Upper lobe of left lung (tissue), 4 donors: ENCODE measurements around the gene RAPGEFL1.

ENCODE experiments used
- POLR2A ChIP-seq, 4 donors: fragments of 450-650 bp; IDR thresholded peaks; one replicate each; pipeline ENCODE4 v1.5.1; 2016 to 2017; ENCODE audit warnings: antibody characterized with exemption in 4 of 4, mild to moderate bottlenecking in 2 of 4
- POLR2AphosphoS5 ChIP-seq, 2 donors: sonication (generic); formaldehyde crosslinking; IDR thresholded peaks; one replicate each; pipeline ENCODE4 v1.5.1; 2017; ENCODE audit warnings: antibody characterized with exemption in 2 of 2
- TF ChIP-seq, protein P1 (sequence below), 6 experiments: fragments of 450-650 bp in 4 of 6; fragments of 200-600 bp in 2 of 6; sonication (generic) in 2 of 6; IDR thresholded peaks; one replicate each; pipeline ENCODE4 v1.5.1; 2016 to 2019; ENCODE audit warnings: antibody characterized with exemption in 6 of 6

DNA sequence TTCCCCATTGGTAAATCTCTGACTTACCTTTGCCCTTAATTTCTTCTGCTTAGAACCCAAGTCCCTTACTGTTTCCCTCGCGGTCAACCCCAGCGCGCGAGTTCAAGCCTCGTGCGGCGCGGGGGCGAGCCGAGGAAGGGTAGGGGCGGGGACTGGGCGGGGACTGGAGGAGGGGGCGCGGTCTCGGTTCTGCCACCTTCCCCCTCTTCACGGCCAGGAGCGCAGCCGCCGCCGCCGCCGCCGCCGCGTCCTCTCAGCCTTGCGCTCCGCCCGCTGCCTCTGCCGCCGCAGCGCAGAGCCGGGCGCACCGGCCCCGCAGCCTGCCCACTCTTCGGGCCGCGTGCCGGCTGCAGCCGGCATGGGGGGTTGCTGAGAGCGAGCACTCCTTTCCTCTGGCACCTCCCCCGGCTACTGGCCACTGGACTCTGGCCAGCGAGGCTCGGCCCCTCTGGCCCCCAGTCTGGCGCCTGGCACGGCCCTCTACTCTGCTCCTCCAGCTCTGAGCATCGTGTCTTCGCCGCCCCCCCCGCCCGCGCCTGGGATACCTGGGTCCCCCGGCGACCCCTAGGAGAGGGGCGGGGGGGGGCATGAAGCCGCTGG is at the start of gene RAPGEFL1:
- TF ChIP-seq, protein P1, sequence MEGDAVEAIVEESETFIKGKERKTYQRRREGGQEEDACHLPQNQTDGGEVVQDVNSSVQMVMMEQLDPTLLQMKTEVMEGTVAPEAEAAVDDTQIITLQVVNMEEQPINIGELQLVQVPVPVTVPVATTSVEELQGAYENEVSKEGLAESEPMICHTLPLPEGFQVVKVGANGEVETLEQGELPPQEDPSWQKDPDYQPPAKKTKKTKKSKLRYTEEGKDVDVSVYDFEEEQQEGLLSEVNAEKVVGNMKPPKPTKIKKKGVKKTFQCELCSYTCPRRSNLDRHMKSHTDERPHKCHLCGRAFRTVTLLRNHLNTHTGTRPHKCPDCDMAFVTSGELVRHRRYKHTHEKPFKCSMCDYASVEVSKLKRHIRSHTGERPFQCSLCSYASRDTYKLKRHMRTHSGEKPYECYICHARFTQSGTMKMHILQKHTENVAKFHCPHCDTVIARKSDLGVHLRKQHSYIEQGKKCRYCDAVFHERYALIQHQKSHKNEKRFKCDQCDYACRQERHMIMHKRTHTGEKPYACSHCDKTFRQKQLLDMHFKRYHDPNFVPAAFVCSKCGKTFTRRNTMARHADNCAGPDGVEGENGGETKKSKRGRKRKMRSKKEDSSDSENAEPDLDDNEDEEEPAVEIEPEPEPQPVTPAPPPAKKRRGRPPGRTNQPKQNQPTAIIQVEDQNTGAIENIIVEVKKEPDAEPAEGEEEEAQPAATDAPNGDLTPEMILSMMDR (IDR thresholded peaks at IDR 0.05): no peak
- TF ChIP-seq POLR2AphosphoS5 (IDR thresholded peaks at IDR 0.05): no peak
- TF ChIP-seq POLR2A (IDR thresholded peaks at IDR 0.05): peak in 1 of 4 donors; percentile 41
